RWPE1 (cell line): ENCODE results near the gene SUPT7L.
"Not testable (repeated sequence)": the region's sequence is repeated elsewhere in the genome, so short reads cannot be mapped to it uniquely, and the experiment has no call there.

Experiments used
- CTCF ChIA-PET: fragments of 350-600 bp; sonication (Branson Sonifier 250); formaldehyde crosslinking; extraction: SDS; loops from one replicate; lab custom pipeline; 2021; lab: Yijun Ruan, JAX
- POLR2A ChIA-PET: fragments of 400-600 bp; formaldehyde crosslinking; extraction: SDS; loops from one replicate; lab custom pipeline; 2020; ENCODE audit warnings: antibody characterized with exemption; ENCODE audit not compliant: low non-redundant PET; lab: Yijun Ruan, JAX
- DNase-seq: peaks from one replicate; pipeline ENCODE4 v3.0.0; 2012; ENCODE audit warnings: low spot score
- H3K27ac ChIP-seq: fragments of 450-650 bp; 2 replicates; pipeline ENCODE4 v1.5.1; 2017
- TF ChIP-seq, protein P1 (sequence below): fragments of 450-650 bp; conservative IDR thresholded peaks from 2 replicates; pipeline ENCODE4 v1.5.1; 2017; ENCODE audit warnings: low read depth, mild to moderate bottlenecking

The SUPT7L gene

DNA sequence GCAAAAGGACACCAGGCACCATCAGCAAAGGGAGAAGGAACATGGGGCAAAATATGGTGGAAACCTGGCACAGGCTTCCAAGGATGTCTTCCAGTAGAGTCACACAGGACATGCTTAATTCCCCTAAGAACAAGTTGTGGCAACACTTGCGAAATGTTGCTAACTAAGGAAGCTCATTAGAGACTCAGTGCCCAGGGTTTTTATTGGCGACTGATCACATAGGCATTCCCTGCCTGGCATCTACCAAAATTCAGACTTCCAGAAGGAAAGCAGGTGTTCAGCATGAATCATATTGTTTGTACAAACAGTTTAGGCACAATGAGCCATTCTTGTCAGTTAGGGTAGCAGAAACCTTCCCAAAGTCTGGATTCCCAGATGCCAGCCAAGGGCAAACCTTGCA, 26.0 kb upstream of the SUPT7L start:
- H3K27ac ChIP-seq = no peak overlapping the region
- ChIA-PET POLR2A (no interaction called here), CTCF (interaction anchor here (1.1 kb wide), 1 partner anchor 14 kb away, joined by 3 read pairs; no protein-coding TSS in a partner anchor)
- no peak for DNase-seq
- TF ChIP-seq, protein P1, sequence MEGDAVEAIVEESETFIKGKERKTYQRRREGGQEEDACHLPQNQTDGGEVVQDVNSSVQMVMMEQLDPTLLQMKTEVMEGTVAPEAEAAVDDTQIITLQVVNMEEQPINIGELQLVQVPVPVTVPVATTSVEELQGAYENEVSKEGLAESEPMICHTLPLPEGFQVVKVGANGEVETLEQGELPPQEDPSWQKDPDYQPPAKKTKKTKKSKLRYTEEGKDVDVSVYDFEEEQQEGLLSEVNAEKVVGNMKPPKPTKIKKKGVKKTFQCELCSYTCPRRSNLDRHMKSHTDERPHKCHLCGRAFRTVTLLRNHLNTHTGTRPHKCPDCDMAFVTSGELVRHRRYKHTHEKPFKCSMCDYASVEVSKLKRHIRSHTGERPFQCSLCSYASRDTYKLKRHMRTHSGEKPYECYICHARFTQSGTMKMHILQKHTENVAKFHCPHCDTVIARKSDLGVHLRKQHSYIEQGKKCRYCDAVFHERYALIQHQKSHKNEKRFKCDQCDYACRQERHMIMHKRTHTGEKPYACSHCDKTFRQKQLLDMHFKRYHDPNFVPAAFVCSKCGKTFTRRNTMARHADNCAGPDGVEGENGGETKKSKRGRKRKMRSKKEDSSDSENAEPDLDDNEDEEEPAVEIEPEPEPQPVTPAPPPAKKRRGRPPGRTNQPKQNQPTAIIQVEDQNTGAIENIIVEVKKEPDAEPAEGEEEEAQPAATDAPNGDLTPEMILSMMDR = no peak

DNA sequence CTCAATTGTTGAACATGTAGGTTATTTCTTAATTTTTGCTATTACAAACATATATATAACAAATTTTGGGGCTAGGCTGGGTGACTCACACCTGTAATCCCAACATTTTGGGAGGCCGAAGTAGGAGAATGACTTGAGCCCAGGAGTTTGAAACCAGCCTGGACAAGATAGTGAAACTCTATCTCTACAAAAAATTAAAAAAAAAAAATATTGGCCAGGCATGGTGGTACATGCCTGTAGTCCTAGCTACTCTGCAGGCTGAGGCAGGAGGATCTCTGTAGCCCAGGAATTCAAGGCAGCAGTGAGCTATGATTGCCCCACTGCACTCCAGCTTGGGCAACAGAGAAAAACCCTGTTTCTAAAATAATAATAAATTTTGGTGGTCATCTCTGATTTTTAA, 23.8 kb upstream of the SUPT7L start:
- peak overlapping the region; percentile 75 for H3K27ac ChIP-seq
- DNase-seq = no peak
- POLR2A ChIA-PET = no interaction called here
- TF ChIP-seq, protein P1 = no peak
- CTCF ChIA-PET = no interaction called here

DNA sequence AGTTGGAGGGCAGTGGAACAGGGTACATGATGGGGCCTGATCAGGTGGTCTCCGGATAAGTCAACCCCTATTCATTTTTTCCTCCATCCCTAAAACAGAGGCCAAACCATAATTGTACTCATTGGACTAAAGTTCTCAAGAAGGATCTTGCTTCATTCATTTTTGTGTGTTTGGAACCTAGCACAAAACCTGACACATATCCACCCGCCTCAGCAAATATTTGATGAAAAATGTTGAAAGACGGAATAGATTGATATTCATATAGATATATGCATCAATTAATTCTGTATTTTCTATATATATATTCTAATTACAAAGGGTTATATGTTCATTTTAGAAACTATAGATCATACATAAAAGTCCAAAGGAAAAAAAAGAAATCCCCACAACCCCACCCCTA, 22.2 kb upstream of the SUPT7L start:
- no peak overlapping the region for H3K27ac ChIP-seq
- DNase-seq = no peak
- ChIA-PET CTCF (no interaction called here), POLR2A (no interaction called here)
- TF ChIP-seq, protein P1 = no peak

DNA sequence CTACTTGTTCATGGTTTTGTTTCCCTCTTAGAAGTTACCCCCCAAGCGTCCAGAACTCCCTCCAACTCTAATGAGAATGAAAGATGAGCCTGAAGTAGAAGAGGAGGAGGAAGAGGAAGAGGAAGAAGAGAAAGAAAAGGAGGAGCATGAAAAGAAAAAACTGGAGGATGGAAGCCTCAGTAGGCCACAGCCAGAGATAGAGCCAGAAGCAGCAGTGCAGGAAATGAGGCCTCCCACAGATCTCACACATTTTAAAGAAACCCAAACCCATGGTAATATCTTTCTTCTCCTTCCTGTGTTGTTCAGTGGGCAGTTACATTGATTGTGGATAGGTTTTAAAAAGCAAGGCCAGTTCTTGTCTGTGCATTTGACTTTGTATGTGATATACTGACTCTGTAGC, 21.6 kb upstream of the SUPT7L start:
- POLR2A ChIA-PET, DNase-seq, H3K27ac ChIP-seq: not testable (repeated sequence)
- CTCF ChIA-PET = interaction anchor here (0.6 kb wide), 1 partner anchor 613 kb away, joined by 3 read pairs; the partner anchor contains the start of gene OST4

DNA sequence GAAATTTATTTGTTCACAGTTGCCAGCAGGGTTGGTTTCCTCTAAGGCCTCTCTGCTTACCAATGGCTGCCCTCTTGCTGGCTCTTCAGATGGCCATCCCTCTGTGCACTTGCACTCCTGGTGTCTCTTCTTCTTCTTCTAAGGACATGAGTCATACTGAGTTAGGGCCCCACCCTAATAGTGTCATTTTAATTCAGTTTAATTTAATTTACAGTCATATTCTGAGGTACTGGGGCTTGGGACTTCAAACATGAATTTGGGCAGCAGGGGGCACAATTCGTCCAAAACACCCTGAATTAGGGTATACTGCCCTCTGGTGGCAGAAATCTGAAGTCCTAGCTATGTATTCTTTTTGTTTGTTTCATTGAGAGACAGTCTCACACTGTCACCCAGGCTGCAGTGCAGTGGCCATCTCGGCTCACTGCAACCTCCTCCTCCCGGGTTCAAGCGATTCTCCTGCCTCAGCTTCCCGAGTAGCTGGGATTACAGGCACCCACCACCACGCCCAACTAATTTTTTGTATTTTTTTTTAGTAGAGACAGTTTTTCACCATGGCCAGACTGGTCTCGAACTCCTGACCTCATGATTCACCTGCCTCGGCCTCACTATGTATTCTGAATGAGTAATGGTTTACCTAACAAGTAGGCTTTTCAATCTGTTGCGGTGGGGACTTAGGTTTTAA, 20.1 kb upstream of the SUPT7L start:
- TF ChIP-seq, protein P1 = peak; percentile 87
- ChIA-PET CTCF (interaction anchor here (0.5 to 1.4 kb wide), 15 partner anchors 8 to 717 kb away, joined by 3 to 7 read pairs (median 3); no protein-coding TSS in a partner anchor), POLR2A (no interaction called here)
- peak; percentile 68 for DNase-seq
- H3K27ac ChIP-seq = peak overlapping the region; percentile 55

DNA sequence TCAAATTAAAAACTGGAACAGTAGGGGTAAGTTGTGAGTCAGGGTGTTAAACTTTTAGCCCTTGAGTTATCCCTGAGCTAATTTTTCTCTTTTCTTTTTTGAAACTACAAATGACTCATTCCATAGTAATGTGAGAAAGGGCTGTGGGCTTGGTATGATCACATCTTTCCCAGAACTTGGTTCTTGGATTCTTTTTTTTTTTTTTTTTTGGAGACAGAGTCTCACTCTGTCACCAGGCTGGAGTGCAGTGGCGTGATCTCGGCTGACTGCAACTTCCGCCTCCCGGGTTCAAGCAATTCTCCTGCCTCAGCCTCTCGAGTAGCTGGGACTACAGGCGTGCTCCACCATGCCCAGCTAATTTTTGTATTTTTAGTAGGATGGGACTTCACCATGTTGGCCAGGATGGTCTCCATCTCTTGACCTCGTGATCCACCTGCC, 18.9 kb upstream of the SUPT7L start:
- peak; percentile 92 for DNase-seq
- peak overlapping the region; percentile 89 for H3K27ac ChIP-seq
- CTCF ChIA-PET = interaction anchor here (0.6 to 1.0 kb wide), 6 partner anchors 22 to 628 kb away, joined by 3 to 7 read pairs (median 4); no protein-coding TSS in a partner anchor
- POLR2A ChIA-PET = interaction anchor here (0.6 kb wide), 1 partner anchor 709 kb away, joined by 4 read pairs; no protein-coding TSS in a partner anchor

DNA sequence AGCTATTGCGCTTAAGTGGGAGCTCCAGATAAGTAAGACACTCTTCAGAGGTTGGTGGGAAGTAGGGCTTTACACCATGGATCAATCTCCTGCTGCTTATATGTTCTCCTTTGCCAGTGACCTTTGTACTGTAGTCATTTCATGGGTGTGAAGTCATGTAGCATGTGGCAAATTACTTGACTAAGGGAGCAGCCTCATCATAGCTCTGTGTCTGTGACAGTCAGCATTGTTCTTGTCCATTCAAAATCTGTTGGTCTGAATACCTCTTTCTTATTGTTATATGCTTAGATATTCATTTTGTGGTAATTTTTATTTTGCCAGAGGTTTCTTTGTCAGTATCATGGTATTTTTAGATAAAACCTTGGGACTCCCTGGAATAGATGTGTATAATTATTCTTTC, 18.4 kb upstream of the SUPT7L start:
- no peak overlapping the region for H3K27ac ChIP-seq
- DNase-seq = no peak
- POLR2A ChIA-PET = interaction anchor here (0.6 kb wide), 1 partner anchor 709 kb away, joined by 4 read pairs; no protein-coding TSS in a partner anchor
- CTCF ChIA-PET = interaction anchor here (0.6 kb wide), 1 partner anchor 251 kb away, joined by 3 read pairs; no protein-coding TSS in a partner anchor
- TF ChIP-seq, protein P1 = no peak
